Trophoblast cell (in vitro differentiated cells and primary cell): ENCODE results near the gene IER5L.
"Not testable (repeated sequence)": the region's sequence is repeated elsewhere in the genome, so short reads cannot be mapped to it uniquely, and the experiment has no call there.

ENCODE experiments used
- DNase-seq, 2 donors: peaks; one replicate each; pipeline ENCODE4 v3.0.0-alpha.2; 2016
- H2AFZ ChIP-seq: 2 replicates; pipeline ENCODE4 v1.6.1; 2013; ENCODE audit warnings: low read length, moderate library complexity, mild to moderate bottlenecking; ENCODE audit not compliant: insufficient read depth, poor library complexity
- H2AK5ac ChIP-seq: 2 replicates; pipeline ENCODE4 v1.6.1; 2013; ENCODE audit warnings: mild to moderate bottlenecking, low read length
- H2BK120ac ChIP-seq: 2 replicates; pipeline ENCODE4 v1.6.1; 2013; ENCODE audit warnings: low read length, mild to moderate bottlenecking, moderate library complexity; ENCODE audit not compliant: insufficient read depth, poor library complexity
- H2BK12ac ChIP-seq: 2 replicates; pipeline ENCODE4 v1.6.1; 2013; ENCODE audit warnings: mild to moderate bottlenecking, low read length, moderate library complexity
- H2BK5ac ChIP-seq: 2 replicates; pipeline ENCODE4 v1.6.1; 2013; ENCODE audit warnings: low read length, low read depth, moderate library complexity, mild to moderate bottlenecking; ENCODE audit not compliant: poor library complexity
- H3K14ac ChIP-seq: 2 replicates; pipeline ENCODE4 v1.6.1; 2013; ENCODE audit warnings: mild to moderate bottlenecking, low read length
- H3K18ac ChIP-seq: 2 replicates; pipeline ENCODE4 v1.6.1; 2013; ENCODE audit warnings: mild to moderate bottlenecking, low read length
- H3K23ac ChIP-seq: 2 replicates; pipeline ENCODE4 v1.6.1; 2013; ENCODE audit warnings: low read length
- H3K27ac ChIP-seq: 2 replicates; pipeline ENCODE4 v1.5.1; 2013; ENCODE audit warnings: low read depth, mild to moderate bottlenecking, inconsistent platforms, low read length, moderate library complexity
- H3K27me3 ChIP-seq: 2 replicates; pipeline ENCODE4 v1.6.1; 2013; ENCODE audit warnings: inconsistent platforms, mild to moderate bottlenecking, low read length, moderate library complexity; ENCODE audit not compliant: insufficient read depth
- H3K36me3 ChIP-seq, 2 experiments: 1 replicate in 1 of 2; 2 replicates in 1 of 2; pipeline ENCODE4 v1.6.1; 2013; ENCODE audit warnings: low read length in 2 of 2, mild to moderate bottlenecking in 2 of 2, moderate library complexity in 1 of 2; ENCODE audit not compliant: insufficient read depth in 2 of 2, control insufficient read depth in 1 of 2
- H3K4ac ChIP-seq: 2 replicates; pipeline ENCODE4 v1.6.1; 2013; ENCODE audit warnings: low read depth, mild to moderate bottlenecking, low read length, moderate library complexity
- H3K4me1 ChIP-seq, 2 experiments: 1 replicate in 1 of 2; 2 replicates in 1 of 2; pipeline ENCODE4 v1.6.1; 2013; ENCODE audit warnings: low read length in 2 of 2, mild to moderate bottlenecking in 2 of 2, moderate library complexity in 1 of 2; ENCODE audit not compliant: insufficient read depth in 2 of 2, control insufficient read depth in 1 of 2
- H3K4me2 ChIP-seq: 2 replicates; pipeline ENCODE4 v1.6.1; 2013; ENCODE audit warnings: inconsistent platforms, mild to moderate bottlenecking, low read length, moderate library complexity
- H3K4me3 ChIP-seq: 2 replicates; pipeline ENCODE4 v1.5.1; 2013; ENCODE audit warnings: mild to moderate bottlenecking, low read depth, low read length, inconsistent platforms
- H3K79me1 ChIP-seq: one replicate; pipeline ENCODE4 v1.6.1; 2013; ENCODE audit warnings: low read length
- H3K79me2 ChIP-seq: 2 replicates; pipeline ENCODE4 v1.6.1; 2013; ENCODE audit warnings: low read length, mild to moderate bottlenecking; ENCODE audit not compliant: control insufficient read depth, insufficient read depth, poor library complexity
- H3K9ac ChIP-seq: 2 replicates; pipeline ENCODE4 v1.6.1; 2013; ENCODE audit warnings: mild to moderate bottlenecking, low read length
- H3K9me3 ChIP-seq: 2 replicates; pipeline ENCODE4 v1.6.1; 2013; ENCODE audit warnings: low read depth, mild to moderate bottlenecking, control low read depth, inconsistent platforms, low read length; ENCODE audit not compliant: insufficient read depth
- H4K12ac ChIP-seq: 2 replicates; pipeline ENCODE4 v1.6.1; 2013; ENCODE audit warnings: low read depth, mild to moderate bottlenecking, low read length, moderate library complexity
- H4K8ac ChIP-seq: 2 replicates; pipeline ENCODE4 v1.6.1; 2013; ENCODE audit warnings: low read depth, mild to moderate bottlenecking, low read length, moderate library complexity
- H4K91ac ChIP-seq: one replicate; pipeline ENCODE4 v1.6.1; 2013; ENCODE audit warnings: low read depth, mild to moderate bottlenecking, low read length, moderate library complexity
- WGBS: extraction: QIAGEN DNeasy Blood & Tissue Kit; methylation state at CpG from one replicate; pipeline ENCODE4 v1.1.7; 2013; ENCODE audit warnings: missing lambda C conversion rate; ENCODE audit not compliant: insufficient read length, insufficient coverage; ENCODE audit errors: extremely low coverage; 5-methylcytosine and 5-hydroxymethylcytosine counted together

Gene IER5L

DNA sequence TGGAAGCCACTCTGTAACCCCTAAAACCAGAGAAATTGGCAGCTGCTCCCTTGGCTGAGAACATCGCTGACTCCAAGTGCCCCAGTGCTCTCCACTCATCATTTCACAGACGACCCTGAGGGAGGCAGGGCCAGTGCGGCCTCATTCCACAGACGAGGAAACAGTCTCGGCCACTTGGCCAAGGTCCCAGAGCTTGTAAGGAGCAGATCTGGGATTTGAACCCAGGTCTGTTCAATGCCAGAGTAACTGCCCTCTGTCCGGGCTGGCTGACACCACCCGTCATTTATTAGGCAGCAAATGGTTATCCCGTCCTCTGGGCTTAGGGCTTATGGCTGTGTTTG, 19.9 kb upstream of the IER5L start:
- Histone ChIP-seq H2BK5ac (no peak overlapping the region), H3K9ac (no peak overlapping the region), H3K23ac (no peak overlapping the region), H3K79me1 (peaks cover 2% of the 10 kb centered on the region), H3K18ac (peak overlapping the region; percentile 32), H3K9me3 (peaks cover 4% of the 10 kb centered on the region), H4K91ac (no peak overlapping the region), H3K4me3 (no peak overlapping the region), H2AFZ (no peak overlapping the region), H2BK120ac (no peak overlapping the region), H2AK5ac (peak overlapping the region; percentile 16), H3K27ac (no peak overlapping the region), H3K4ac (no peak overlapping the region), H4K8ac (no peak overlapping the region), H3K4me2 (no peak overlapping the region), H3K36me3 (no peaks in the 10 kb centered on the region), H2BK12ac (peak overlapping the region; percentile 32), H3K79me2 (no peaks in the 10 kb centered on the region), H3K4me1 (peaks cover 5 to 7% of the 10 kb centered on the region in 2 experiments), H3K27me3 (no peaks in the 10 kb centered on the region), H3K14ac (peak overlapping the region; percentile 26), H4K12ac (no peak overlapping the region)
- peak in 1 of 2 donors; percentile 12 for DNase-seq
- no CpG with 5 or more reads among the region's 8 CpGs for WGBS

DNA sequence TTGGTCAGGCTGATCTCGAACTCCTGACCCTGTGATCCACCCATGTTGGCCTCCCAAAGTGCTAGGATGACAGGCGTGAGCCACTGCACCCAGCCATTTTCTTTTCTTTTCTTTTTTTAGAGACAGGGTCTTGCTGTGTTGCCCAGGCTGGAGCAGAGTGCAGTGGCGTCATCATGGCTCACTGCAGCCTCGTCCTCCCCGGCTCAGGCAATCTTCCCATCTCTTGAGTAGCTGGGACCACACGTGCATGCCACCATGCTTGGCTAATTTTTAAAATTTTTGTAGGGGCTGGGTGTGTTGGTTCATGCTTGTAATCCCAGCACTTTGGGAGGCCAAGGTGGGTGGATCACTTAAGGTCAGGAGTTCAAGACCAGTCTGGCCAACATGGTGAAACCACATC, 19.0 kb upstream of the IER5L start:
- not testable (repeated sequence) for H4K8ac ChIP-seq, H3K14ac ChIP-seq, H2BK120ac ChIP-seq, H3K23ac ChIP-seq, H2AFZ ChIP-seq, H3K79me2 ChIP-seq, H3K4me2 ChIP-seq, H3K18ac ChIP-seq, H3K4me1 ChIP-seq, H3K36me3 ChIP-seq, H3K27ac ChIP-seq, H3K4me3 ChIP-seq, H4K91ac ChIP-seq, H2AK5ac ChIP-seq, H3K27me3 ChIP-seq, H3K9ac ChIP-seq, H2BK5ac ChIP-seq, H4K12ac ChIP-seq, H3K9me3 ChIP-seq, H3K79me1 ChIP-seq, H3K4ac ChIP-seq, H2BK12ac ChIP-seq
- no CpG with 5 or more reads among the region's 6 CpGs for WGBS
- DNase-seq = peak; percentile 79 to 84

DNA sequence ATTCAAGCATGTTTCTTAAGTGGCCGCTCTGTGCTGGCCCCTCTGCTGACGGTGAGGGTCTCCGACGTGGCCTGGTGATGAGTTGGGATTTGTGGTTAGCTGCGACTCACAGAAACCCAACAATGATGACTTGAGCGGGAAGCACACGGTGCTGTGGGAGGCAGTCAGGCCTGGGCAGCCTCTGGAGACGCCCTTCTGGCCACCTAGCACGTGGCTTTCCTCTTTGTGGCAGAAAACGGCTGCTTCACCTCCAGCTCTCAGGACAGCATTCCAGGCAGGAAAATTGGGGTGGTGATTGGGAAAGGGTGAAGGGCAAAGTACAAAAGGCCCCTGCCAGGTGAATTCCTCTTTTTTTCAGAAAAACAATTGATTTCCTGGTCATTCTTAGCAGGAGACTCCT, 17.5 kb upstream of the IER5L start:
- no peak overlapping the region for H2AFZ ChIP-seq
- H3K4ac ChIP-seq = no peak overlapping the region
- H3K27ac ChIP-seq = no peak overlapping the region
- no peak overlapping the region for H3K23ac ChIP-seq
- peaks cover 2% of the 10 kb centered on the region for H3K79me1 ChIP-seq
- no peak overlapping the region for H2BK5ac ChIP-seq
- no peak overlapping the region for H3K4me2 ChIP-seq
- no peak for DNase-seq
- H2BK120ac ChIP-seq = no peak overlapping the region
- no peak overlapping the region for H2BK12ac ChIP-seq
- no peak overlapping the region for H2AK5ac ChIP-seq
- no peak overlapping the region for H4K91ac ChIP-seq
- H3K9ac ChIP-seq = no peak overlapping the region
- H3K36me3 ChIP-seq = no peaks in the 10 kb centered on the region
- no peak overlapping the region for H3K18ac ChIP-seq
- no peaks in the 10 kb centered on the region for H3K79me2 ChIP-seq
- peaks cover 5% of the 10 kb centered on the region for H3K9me3 ChIP-seq
- peaks cover 3 to 7% of the 10 kb centered on the region in 2 experiments for H3K4me1 ChIP-seq
- H3K27me3 ChIP-seq = no peaks in the 10 kb centered on the region
- H3K4me3 ChIP-seq = no peak overlapping the region
- no CpG with 5 or more reads among the region's 10 CpGs for WGBS
- H3K14ac ChIP-seq = no peak overlapping the region
- H4K12ac ChIP-seq = no peak overlapping the region
- H4K8ac ChIP-seq = no peak overlapping the region

DNA sequence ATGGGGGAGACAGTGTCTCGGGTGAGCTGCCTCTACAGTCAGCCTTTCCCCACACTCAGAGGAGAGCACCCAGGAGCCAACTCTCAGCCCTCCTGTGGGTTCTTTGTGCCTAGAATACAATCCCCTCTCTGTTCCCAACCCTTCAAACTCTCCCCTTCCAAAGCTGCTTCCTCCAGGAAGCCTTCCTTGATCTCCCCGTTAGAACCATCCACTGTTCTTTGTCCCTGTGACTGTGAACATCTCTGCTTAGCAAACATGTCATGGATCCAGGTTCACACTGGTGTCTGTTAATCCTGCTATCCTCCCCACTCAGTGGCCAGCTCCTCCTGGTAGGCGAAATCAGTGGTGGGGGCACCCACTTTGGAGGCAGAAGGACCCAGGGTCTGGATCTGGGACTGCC, 16.2 kb upstream of the IER5L start:
- Histone ChIP-seq H4K8ac (no peak overlapping the region), H3K4ac (no peak overlapping the region), H3K9me3 (peaks cover 3% of the 10 kb centered on the region), H3K4me3 (no peak overlapping the region), H3K36me3 (no peaks in the 10 kb centered on the region), H3K79me1 (peaks cover 2% of the 10 kb centered on the region), H3K4me2 (no peak overlapping the region), H3K9ac (no peak overlapping the region), H4K12ac (no peak overlapping the region), H2BK5ac (no peak overlapping the region), H2BK120ac (no peak overlapping the region), H3K27me3 (no peaks in the 10 kb centered on the region), H3K4me1 (peaks cover 3 to 7% of the 10 kb centered on the region in 2 experiments), H2BK12ac (no peak overlapping the region), H3K79me2 (no peaks in the 10 kb centered on the region), H2AK5ac (no peak overlapping the region), H3K23ac (no peak overlapping the region), H3K27ac (no peak overlapping the region), H4K91ac (no peak overlapping the region), H3K14ac (no peak overlapping the region), H2AFZ (no peak overlapping the region), H3K18ac (no peak overlapping the region)
- no CpG with 5 or more reads among the region's 3 CpGs for WGBS
- DNase-seq = no peak
